K562 treated with DMSO at 1 percent for 24 hours (cell line): Measurements from ENCODE around the gene TMEM242. TPM values are rescaled to one million over a fixed set of nuclear protein-coding genes. Genes with fewer than 3 reads are reported as not detected.

Source experiments
- total RNA-seq: library from RNA; unstranded; fragments of 300-600 nt; gene quantifications from 2 replicates; pipeline ENCODE4 v1.2.3, GENCODE V29; 2022; ENCODE audit warnings: low read depth; ENCODE audit not compliant: insufficient read depth

The TMEM242 gene
- total RNA-seq: 5.0 and 7.3 TPM in 2 replicates

DNA sequence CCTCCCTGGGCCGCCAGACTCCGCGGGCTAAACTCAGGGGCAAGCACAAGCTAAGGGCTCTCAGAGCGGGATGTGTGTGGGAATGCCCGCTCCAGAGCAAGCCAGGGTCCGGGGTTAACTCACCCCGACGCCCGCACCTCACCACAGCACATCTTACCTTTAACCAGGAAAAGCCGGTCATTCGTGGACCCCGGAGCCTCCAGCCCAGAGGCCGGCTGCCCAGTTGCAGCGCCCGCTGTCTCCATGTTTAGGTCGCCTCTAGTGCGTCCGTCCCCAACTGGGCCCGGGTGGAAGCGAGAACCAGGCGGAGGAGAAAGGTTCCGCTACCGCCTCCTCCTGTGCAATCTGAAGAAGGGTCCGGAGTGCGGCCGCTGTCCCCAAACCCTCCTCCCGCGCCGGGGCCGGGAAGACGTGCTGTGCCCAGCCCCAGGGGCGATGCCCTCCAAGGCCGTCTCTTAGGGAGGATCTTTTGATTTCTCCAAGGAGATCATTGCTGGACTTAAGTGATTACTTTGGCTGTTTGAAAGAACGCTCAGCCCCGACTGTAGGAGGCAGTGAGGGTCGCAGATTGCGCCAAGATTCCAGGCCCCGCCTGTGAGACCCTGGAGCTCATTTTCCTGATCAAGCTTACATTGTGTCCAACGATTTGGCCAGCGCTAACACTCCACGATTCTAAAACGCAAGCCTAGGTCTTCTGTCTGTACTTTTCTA lies at the start of gene TMEM242:
Gene TMEM242, minus strand, starts transcription at position 265 of the 711 bp plus-strand sequence. Its CDS starts 20 bp downstream, at position 245.

Other genes starting within 250 kb of the TMEM242 start
- gene ZDHHC14, start 57.7 kb upstream of the TMEM242 start, total RNA-seq: 35.4 and 38.6 TPM in 2 replicates